ENCODE measurements around the gene NUP62CL. TPM values are rescaled to one million over a fixed set of nuclear protein-coding genes. Genes with fewer than 3 reads are reported as not detected.

The NUP62CL gene
- total RNA-seq, 1 donor, result not detected

DNA sequence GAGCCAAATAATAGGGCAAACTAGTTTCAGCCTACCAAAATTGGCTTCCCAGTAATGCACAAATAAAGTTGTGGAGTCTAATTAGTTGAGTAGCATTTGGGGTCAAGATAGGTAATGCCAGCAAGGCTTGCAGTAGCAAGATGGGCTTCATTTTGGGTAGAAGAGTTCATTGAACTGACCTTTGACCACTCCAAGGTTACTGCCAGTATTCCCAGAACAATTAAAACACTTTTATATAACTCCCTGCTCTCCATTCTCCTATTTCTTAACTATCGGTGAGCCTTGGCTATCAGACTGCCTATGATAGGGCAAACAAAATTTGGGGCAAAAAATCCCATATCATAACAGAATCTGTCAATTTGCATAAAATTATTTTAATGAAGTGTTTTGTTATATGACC lies 7.2 kb upstream of the NUP62CL start:
- no peaks in the 10 kb centered on the region for H4K20me1 ChIP-seq (ENCODE audit: insufficient read depth, low read length)

DNA sequence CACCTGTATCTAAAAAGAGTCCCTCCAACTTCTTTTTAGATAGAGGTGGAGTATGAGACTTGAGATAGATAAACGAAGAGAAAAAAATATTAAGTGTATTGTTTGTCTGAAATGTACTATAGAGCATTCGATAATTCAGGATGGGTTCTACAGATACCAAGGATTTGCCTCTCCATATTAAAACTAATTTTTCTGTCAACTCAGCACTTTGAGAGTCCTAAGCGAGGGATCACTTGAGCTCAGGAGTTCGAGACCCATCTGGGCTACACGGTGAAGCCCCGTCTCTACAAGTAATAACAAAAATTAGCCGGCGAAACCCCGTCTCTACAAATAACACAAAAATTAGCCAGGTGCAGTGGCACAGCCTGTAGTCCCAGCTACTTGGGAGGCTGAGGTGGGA lies 1.7 kb upstream of the NUP62CL start:
- Histone ChIP-seq H3K4me1 (ENCODE audit: insufficient read depth, low read length) (no peaks in the 10 kb centered on the region), H3K4me3 (ENCODE audit: insufficient read depth, low read length) (no peak overlapping the region), H4K20me1 (ENCODE audit: insufficient read depth, low read length) (no peaks in the 10 kb centered on the region), H3K9me3 (ENCODE audit: low read depth, low read length) (no peaks in the 10 kb centered on the region), H3K79me2 (ENCODE audit: insufficient read depth, low read length) (no peaks in the 10 kb centered on the region), H3K27me3 (ENCODE audit: insufficient read depth, low read length) (peaks cover 2% of the 10 kb centered on the region), H3K27ac (ENCODE audit: low read depth, low read length) (no peak overlapping the region), H2AFZ (ENCODE audit: low read length) (no peak overlapping the region), H3K36me3 (ENCODE audit: insufficient read depth, low read length) (no peaks in the 10 kb centered on the region), H3K4me2 (ENCODE audit: insufficient read depth, low read length) (no peak overlapping the region)
- no peak for DNase-seq (ENCODE audit: insufficient read length, low spot score, missing footprints)
- TF ChIP-seq, protein P1, sequence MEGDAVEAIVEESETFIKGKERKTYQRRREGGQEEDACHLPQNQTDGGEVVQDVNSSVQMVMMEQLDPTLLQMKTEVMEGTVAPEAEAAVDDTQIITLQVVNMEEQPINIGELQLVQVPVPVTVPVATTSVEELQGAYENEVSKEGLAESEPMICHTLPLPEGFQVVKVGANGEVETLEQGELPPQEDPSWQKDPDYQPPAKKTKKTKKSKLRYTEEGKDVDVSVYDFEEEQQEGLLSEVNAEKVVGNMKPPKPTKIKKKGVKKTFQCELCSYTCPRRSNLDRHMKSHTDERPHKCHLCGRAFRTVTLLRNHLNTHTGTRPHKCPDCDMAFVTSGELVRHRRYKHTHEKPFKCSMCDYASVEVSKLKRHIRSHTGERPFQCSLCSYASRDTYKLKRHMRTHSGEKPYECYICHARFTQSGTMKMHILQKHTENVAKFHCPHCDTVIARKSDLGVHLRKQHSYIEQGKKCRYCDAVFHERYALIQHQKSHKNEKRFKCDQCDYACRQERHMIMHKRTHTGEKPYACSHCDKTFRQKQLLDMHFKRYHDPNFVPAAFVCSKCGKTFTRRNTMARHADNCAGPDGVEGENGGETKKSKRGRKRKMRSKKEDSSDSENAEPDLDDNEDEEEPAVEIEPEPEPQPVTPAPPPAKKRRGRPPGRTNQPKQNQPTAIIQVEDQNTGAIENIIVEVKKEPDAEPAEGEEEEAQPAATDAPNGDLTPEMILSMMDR (IDR thresholded peaks at IDR 0.05; ENCODE audit: extremely low read depth, low read depth, low read length), result no peak

More for the DNA sequence above, 7.2 kb upstream of the NUP62CL start:
- no peak for DNase-seq (ENCODE audit: insufficient read length, low spot score, missing footprints)
- no peaks in the 10 kb centered on the region for H3K9me3 ChIP-seq (ENCODE audit: low read depth, low read length)
- H3K27me3 ChIP-seq (ENCODE audit: insufficient read depth, low read length), result peaks cover 21% of the 10 kb centered on the region
- H3K79me2 ChIP-seq (ENCODE audit: insufficient read depth, low read length), result no peaks in the 10 kb centered on the region
- H2AFZ ChIP-seq (ENCODE audit: low read length), result no peak overlapping the region
- TF ChIP-seq, protein P1 (IDR thresholded peaks at IDR 0.05; ENCODE audit: extremely low read depth, low read depth, low read length), result no peak
- no peaks in the 10 kb centered on the region for H3K36me3 ChIP-seq (ENCODE audit: insufficient read depth, low read length)
- no peak overlapping the region for H3K4me2 ChIP-seq (ENCODE audit: insufficient read depth, low read length)
- no peak overlapping the region for H3K4me3 ChIP-seq (ENCODE audit: insufficient read depth, low read length)
- H3K4me1 ChIP-seq (ENCODE audit: insufficient read depth, low read length), result no peaks in the 10 kb centered on the region
- no peak overlapping the region for H3K27ac ChIP-seq (ENCODE audit: low read depth, low read length)

DNA sequence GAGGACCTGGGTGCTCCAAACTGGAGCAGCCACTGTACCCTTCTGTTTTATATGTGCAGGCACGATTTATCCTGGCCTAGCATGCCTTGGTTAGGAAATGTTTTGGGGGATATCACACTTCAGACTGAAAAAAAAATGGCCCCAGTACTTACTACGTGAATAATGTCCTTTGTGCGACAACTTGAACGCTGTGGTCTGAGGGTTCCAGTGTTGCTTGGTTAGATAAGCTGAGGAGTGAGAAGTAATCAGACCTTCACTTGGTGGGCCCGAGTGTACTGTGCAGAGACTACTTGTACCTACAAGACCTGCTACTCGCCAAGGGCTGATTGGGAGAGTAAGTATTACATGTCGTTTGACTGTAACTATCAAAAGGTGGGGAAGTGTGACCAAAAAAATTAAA lies 856 bp upstream of the NUP62CL start:
- Histone ChIP-seq H3K4me2 (ENCODE audit: insufficient read depth, low read length) (no peak overlapping the region), H3K27ac (ENCODE audit: low read depth, low read length) (no peak overlapping the region), H3K79me2 (ENCODE audit: insufficient read depth, low read length) (no peaks in the 10 kb centered on the region), H2AFZ (ENCODE audit: low read length) (no peak overlapping the region), H4K20me1 (ENCODE audit: insufficient read depth, low read length) (no peaks in the 10 kb centered on the region), H3K36me3 (ENCODE audit: insufficient read depth, low read length) (no peaks in the 10 kb centered on the region), H3K4me1 (ENCODE audit: insufficient read depth, low read length) (no peaks in the 10 kb centered on the region), H3K27me3 (ENCODE audit: insufficient read depth, low read length) (peaks cover 2% of the 10 kb centered on the region), H3K9me3 (ENCODE audit: low read depth, low read length) (no peaks in the 10 kb centered on the region), H3K4me3 (ENCODE audit: insufficient read depth, low read length) (no peak overlapping the region)
- no peak for DNase-seq (ENCODE audit: insufficient read length, low spot score, missing footprints)
- TF ChIP-seq, protein P1 (IDR thresholded peaks at IDR 0.05; ENCODE audit: extremely low read depth, low read depth, low read length), result no peak

DNA sequence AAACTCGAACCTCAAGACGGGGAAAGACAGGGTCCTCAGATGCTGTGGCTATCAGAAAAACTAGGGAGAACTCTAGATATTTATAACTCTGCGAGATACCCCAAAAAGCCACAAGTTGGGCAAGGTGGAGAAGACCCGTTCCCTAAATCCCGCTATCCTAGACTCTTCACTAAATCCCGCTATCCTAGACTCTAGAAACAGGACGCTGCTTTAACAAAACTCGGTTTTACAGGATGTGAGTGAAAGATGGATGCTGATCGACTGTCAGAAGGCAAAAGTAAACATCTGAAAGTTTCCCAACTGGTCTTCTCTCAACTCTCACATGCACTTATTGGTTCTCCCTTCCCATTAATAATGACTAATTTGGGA lies 448 bp upstream of the NUP62CL start:
- H2AFZ ChIP-seq (ENCODE audit: low read length), result no peak overlapping the region
- H3K4me1 ChIP-seq (ENCODE audit: insufficient read depth, low read length), result no peaks in the 10 kb centered on the region
- no peaks in the 10 kb centered on the region for H3K9me3 ChIP-seq (ENCODE audit: low read depth, low read length)
- no peaks in the 10 kb centered on the region for H4K20me1 ChIP-seq (ENCODE audit: insufficient read depth, low read length)
- no peaks in the 10 kb centered on the region for H3K27me3 ChIP-seq (ENCODE audit: insufficient read depth, low read length)
- TF ChIP-seq, protein P1 (IDR thresholded peaks at IDR 0.05; ENCODE audit: extremely low read depth, low read depth, low read length), result no peak
- no peaks in the 10 kb centered on the region for H3K79me2 ChIP-seq (ENCODE audit: insufficient read depth, low read length)
- no peak for DNase-seq (ENCODE audit: insufficient read length, low spot score, missing footprints)
- peak overlapping the region; percentile 76 for H3K4me2 ChIP-seq (ENCODE audit: insufficient read depth, low read length)
- no peak overlapping the region for H3K27ac ChIP-seq (ENCODE audit: low read depth, low read length)
- H3K36me3 ChIP-seq (ENCODE audit: insufficient read depth, low read length), result no peaks in the 10 kb centered on the region
- no peak overlapping the region for H3K4me3 ChIP-seq (ENCODE audit: insufficient read depth, low read length)
